ENCODE measurements around the gene SMCO2.

SMCO2 gene

DNA sequence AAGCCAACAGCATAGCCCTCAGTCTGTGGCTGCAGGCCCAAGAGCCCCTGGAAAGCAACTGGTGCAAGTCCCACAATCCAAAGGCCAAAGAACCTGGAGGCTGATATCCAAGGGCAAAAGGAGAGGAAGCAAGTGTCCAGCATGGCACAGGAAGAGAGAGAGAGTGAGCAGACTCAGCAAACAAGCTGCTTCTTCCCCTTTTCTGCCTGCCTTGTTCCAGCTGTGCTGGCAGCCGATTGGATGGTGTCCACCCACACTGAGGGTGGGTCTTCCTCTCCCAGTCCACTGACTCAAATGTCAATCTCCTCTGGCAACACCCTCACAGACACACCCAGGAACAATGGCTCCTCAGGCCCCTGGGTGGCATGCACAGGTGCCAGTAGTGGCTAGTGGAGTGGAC, 33.5 kb downstream of the SMCO2 start:
- no peak for DNase-seq (ENCODE audit: extremely low spot score)
- POLR2A ChIA-PET, result no interaction called here
- TF ChIP-seq, protein P1, sequence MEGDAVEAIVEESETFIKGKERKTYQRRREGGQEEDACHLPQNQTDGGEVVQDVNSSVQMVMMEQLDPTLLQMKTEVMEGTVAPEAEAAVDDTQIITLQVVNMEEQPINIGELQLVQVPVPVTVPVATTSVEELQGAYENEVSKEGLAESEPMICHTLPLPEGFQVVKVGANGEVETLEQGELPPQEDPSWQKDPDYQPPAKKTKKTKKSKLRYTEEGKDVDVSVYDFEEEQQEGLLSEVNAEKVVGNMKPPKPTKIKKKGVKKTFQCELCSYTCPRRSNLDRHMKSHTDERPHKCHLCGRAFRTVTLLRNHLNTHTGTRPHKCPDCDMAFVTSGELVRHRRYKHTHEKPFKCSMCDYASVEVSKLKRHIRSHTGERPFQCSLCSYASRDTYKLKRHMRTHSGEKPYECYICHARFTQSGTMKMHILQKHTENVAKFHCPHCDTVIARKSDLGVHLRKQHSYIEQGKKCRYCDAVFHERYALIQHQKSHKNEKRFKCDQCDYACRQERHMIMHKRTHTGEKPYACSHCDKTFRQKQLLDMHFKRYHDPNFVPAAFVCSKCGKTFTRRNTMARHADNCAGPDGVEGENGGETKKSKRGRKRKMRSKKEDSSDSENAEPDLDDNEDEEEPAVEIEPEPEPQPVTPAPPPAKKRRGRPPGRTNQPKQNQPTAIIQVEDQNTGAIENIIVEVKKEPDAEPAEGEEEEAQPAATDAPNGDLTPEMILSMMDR (IDR thresholded peaks at IDR 0.05; ENCODE audit: control extremely low read depth, extremely low read depth, low read depth, missing control alignments), result no peak
- CTCF ChIA-PET, result no interaction called here

DNA sequence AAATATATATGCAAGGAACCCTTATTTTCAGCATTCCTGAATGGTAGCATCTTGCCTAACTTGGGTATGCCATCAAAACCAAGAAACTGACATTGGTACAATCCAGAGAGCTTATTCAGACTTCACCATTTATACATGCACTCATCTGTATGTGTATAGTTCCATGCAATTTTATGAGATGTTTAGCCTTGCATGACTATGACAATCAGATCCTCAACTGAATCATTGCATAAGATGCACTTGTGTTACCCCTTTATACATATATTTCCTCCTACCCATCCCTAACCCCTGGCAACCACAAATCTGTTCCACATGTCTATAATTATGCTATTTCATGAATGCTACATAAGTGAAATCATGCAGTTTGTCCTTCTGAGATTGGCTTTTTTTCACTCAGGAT, 40.4 kb downstream of the SMCO2 start:
- TF ChIP-seq, protein P1 (IDR thresholded peaks at IDR 0.05; ENCODE audit: control extremely low read depth, extremely low read depth, low read depth, missing control alignments), result no peak
- DNase-seq (ENCODE audit: extremely low spot score), result no peak
- ChIA-PET POLR2A (no interaction called here), CTCF (no interaction called here)

GRCh38 chr12:27488479-27488878, 41.9 kb downstream of the SMCO2 start:
- ChIA-PET CTCF (no interaction called here), POLR2A (no interaction called here)
- TF ChIP-seq, protein P1 (IDR thresholded peaks at IDR 0.05; ENCODE audit: control extremely low read depth, extremely low read depth, low read depth, missing control alignments), result no peak
- DNase-seq (ENCODE audit: extremely low spot score), result no peak

- CTCF ChIA-PET, result interaction anchor here (1.5 kb wide), 1 partner anchor 57 kb away, joined by 5 read pairs; no protein-coding TSS in a partner anchor
- POLR2A ChIA-PET, result no interaction called here
- DNase-seq (ENCODE audit: extremely low spot score), result no peak
- TF ChIP-seq, protein P1 (IDR thresholded peaks at IDR 0.05; ENCODE audit: control extremely low read depth, extremely low read depth, low read depth, missing control alignments), result no peak
These were observed 44.7 kb downstream of the SMCO2 start for GRCh38 chr12:27491226-27491625.

- TF ChIP-seq, protein P1 (IDR thresholded peaks at IDR 0.05; ENCODE audit: control extremely low read depth, extremely low read depth, low read depth, missing control alignments), result no peak
- CTCF ChIA-PET, result no interaction called here
- no peak for DNase-seq (ENCODE audit: extremely low spot score)
- POLR2A ChIA-PET, result no interaction called here
These were observed 46.9 kb downstream of the SMCO2 start for GRCh38 chr12:27493260-27493940.

- CTCF ChIA-PET, result no interaction called here
- TF ChIP-seq, protein P1 (IDR thresholded peaks at IDR 0.05; ENCODE audit: control extremely low read depth, extremely low read depth, low read depth, missing control alignments), result no peak
- POLR2A ChIA-PET, result no interaction called here
- no peak for DNase-seq (ENCODE audit: extremely low spot score)
These were observed 50.9 kb downstream of the SMCO2 start for GRCh38 chr12:27497446-27497845.

Data from GM10248 (cell line).